ENCODE results near the gene SPRTN. TPM values are rescaled to one million over a fixed set of nuclear protein-coding genes. Genes with fewer than 3 reads are reported as not detected.

The SPRTN gene
- total and polyA plus RNA-seq, 3 donors from 2014 or later, result 26.4 to 34.9 (median 30.2) TPM

GRCh38 chr1:231332761-231333160 is 5.3 kb upstream of the SPRTN start:
- DNase-seq, result no peak
- no peaks in the 10 kb centered on the region for H3K9me3 ChIP-seq
- peaks cover 28% of the 10 kb centered on the region for H3K4me1 ChIP-seq
- no peaks in the 10 kb centered on the region for H3K36me3 ChIP-seq (ENCODE audit: low read depth, missing control alignments)
- no peak for TF ChIP-seq POLR2A (IDR thresholded peaks at IDR 0.05)
- no peak for TF ChIP-seq CTCF (IDR thresholded peaks at IDR 0.05)
- no peaks in the 10 kb centered on the region for H3K27me3 ChIP-seq
- H3K27ac ChIP-seq, result no peak overlapping the region
- intact Hi-C loops (cut with DNase I; ENCODE audit: low total_unique reads), result no loop called here
- H3K4me3 ChIP-seq, result no peak overlapping the region
- 96 to 100% methylated on average over 1 of the region's 1 CpG for WGBS, 2 donors

- Histone ChIP-seq H3K27me3 (no peaks in the 10 kb centered on the region), H3K27ac (no peak overlapping the region), H3K4me3 (no peak overlapping the region), H3K36me3 (ENCODE audit: low read depth, missing control alignments) (no peaks in the 10 kb centered on the region), H3K9me3 (no peaks in the 10 kb centered on the region), H3K4me1 (peaks cover 31% of the 10 kb centered on the region)
- WGBS, 2 donors, result 67 to 77% methylated on average over 1 of the region's 1 CpG
- intact Hi-C loops (cut with DNase I; ENCODE audit: low total_unique reads), result no loop called here
- DNase-seq, result no peak
- TF ChIP-seq CTCF (IDR thresholded peaks at IDR 0.05) (no peak), POLR2A (IDR thresholded peaks at IDR 0.05) (no peak)
Measured at GRCh38 chr1:231334079-231334666, 3.9 kb upstream of the SPRTN start.

- no peak for TF ChIP-seq CTCF (IDR thresholded peaks at IDR 0.05)
- no peak for TF ChIP-seq POLR2A (IDR thresholded peaks at IDR 0.05)
- Histone ChIP-seq H3K27ac (no peak overlapping the region), H3K9me3 (no peaks in the 10 kb centered on the region), H3K36me3 (ENCODE audit: low read depth, missing control alignments) (no peaks in the 10 kb centered on the region), H3K4me3 (no peak overlapping the region), H3K27me3 (no peaks in the 10 kb centered on the region), H3K4me1 (peaks cover 35% of the 10 kb centered on the region)
- intact Hi-C loops (cut with DNase I; ENCODE audit: low total_unique reads), result no loop called here
- whole genome bisulfite sequencing, 2 donors, result 73 to 77% methylated on average over 6 of the region's 6 CpGs
- no peak for DNase-seq
Measured at GRCh38 chr1:231334952-231335351, 3.1 kb upstream of the SPRTN start.

- H3K36me3 ChIP-seq (ENCODE audit: low read depth, missing control alignments), result no peaks in the 10 kb centered on the region
- no peak overlapping the region for H3K27ac ChIP-seq
- intact Hi-C loops (cut with DNase I; ENCODE audit: low total_unique reads), result no loop called here
- H3K27me3 ChIP-seq, result no peaks in the 10 kb centered on the region
- DNase-seq, result no peak
- peaks cover 35% of the 10 kb centered on the region for H3K4me1 ChIP-seq
- peak overlapping the region; percentile 83 to 98 for H3K4me3 ChIP-seq
- no peak for TF ChIP-seq POLR2A (IDR thresholded peaks at IDR 0.05)
- TF ChIP-seq CTCF (IDR thresholded peaks at IDR 0.05), result no peak
- 56 to 61% methylated on average over 21 of the region's 21 CpGs for WGBS, 2 donors
- H3K9me3 ChIP-seq, result no peaks in the 10 kb centered on the region
Measured at GRCh38 chr1:231335663-231336602, 2.2 kb upstream of the SPRTN start.
